HepG2 (cell line): ENCODE results near the gene TPX2. TPM values are rescaled to one million over a fixed set of nuclear protein-coding genes. Genes with fewer than 3 reads are reported as not detected.

Experiments
- BRCA1 ChIP-seq: sonication (generic); formaldehyde crosslinking; IDR thresholded peaks from 2 replicates; pipeline ENCODE4 v1.4.0; 2020; ENCODE audit warnings: missing genetic modification reagents
- CBX5 ChIP-seq: sonication (generic); formaldehyde crosslinking; IDR thresholded peaks from 2 replicates; pipeline ENCODE4 v1.4.0; 2020; ENCODE audit warnings: missing genetic modification reagents, borderline replicate concordance
- HCFC1 ChIP-seq: fragments of 150-350 bp; IDR thresholded peaks from 2 replicates; pipeline ENCODE4 v1.6.1; 2014; ENCODE audit warnings: low read depth, low read length
- IRF2 ChIP-seq: IDR thresholded peaks from 2 replicates; pipeline ENCODE4 v1.6.1; 2018; ENCODE audit warnings: missing genetic modification reagents, missing compliant biosample characterization
- ISX ChIP-seq: sonication (generic); formaldehyde crosslinking; conservative IDR thresholded peaks from 2 replicates; pipeline ENCODE4 v1.5.0; 2020; ENCODE audit warnings: missing genetic modification reagents
- ZNF547 ChIP-seq: sonication (generic); formaldehyde crosslinking; IDR thresholded peaks from 2 replicates; pipeline ENCODE4 v1.5.1; 2020; ENCODE audit warnings: mild to moderate bottlenecking, missing genetic modification reagents
- ZNF619 ChIP-seq: sonication (generic); formaldehyde crosslinking; IDR thresholded peaks from 2 replicates; pipeline ENCODE4 v1.4.0; 2020; ENCODE audit warnings: mild to moderate bottlenecking, missing genetic modification reagents
- ZNF709 ChIP-seq: sonication (generic); formaldehyde crosslinking; IDR thresholded peaks from 2 replicates; pipeline ENCODE4 v1.5.0; 2020; ENCODE audit warnings: mild to moderate bottlenecking, missing genetic modification reagents
- ZSCAN12 ChIP-seq: sonication (generic); formaldehyde crosslinking; IDR thresholded peaks from 2 replicates; pipeline ENCODE4 v1.9.0; 2021; ENCODE audit warnings: mild to moderate bottlenecking, missing genetic modification reagents
- polyA plus RNA-seq, 8 experiments: library from polyadenylated mRNA; depleted of rRNA in 3 of 8; stranded (reverse) in 7 of 8; unstranded in 1 of 8; fragments of >200 nt; fragmentation: Illumina TruSeq in 4 of 8; extraction: Trizol in 4 of 8; gene quantifications; 2 replicates each; pipeline versions ENCODE4 v1.2.1 to v1.2.3, GENCODE V29; 2011 to 2016; ENCODE audit warnings: low read depth in 4 of 8, missing spikeins in 1 of 8, mixed read lengths in 1 of 8; ENCODE audit not compliant: insufficient read depth in 1 of 8
- total RNA-seq, 5 experiments: library from RNA; depleted of rRNA; stranded (reverse); fragments of >200 nt; fragmentation: Illumina TruSeq; extraction: Trizol; gene quantifications; 2 replicates each; pipeline ENCODE4 v1.2.3, GENCODE V29; 2016; ENCODE audit warnings: low read depth in 1 of 5
- TF ChIP-seq, protein P1 (sequence below): sonication (generic); formaldehyde crosslinking; IDR thresholded peaks from 2 replicates; pipeline ENCODE4 v1.4.0; 2020; ENCODE audit warnings: missing genetic modification reagents, mild to moderate bottlenecking, borderline replicate concordance
- TF ChIP-seq, protein P2 (sequence below): sonication (generic); formaldehyde crosslinking; IDR thresholded peaks from 2 replicates; pipeline ENCODE4 v1.8.1; 2023; ENCODE audit warnings: mild to moderate bottlenecking, moderate library complexity, missing genetic modification reagents
- TF ChIP-seq, protein P3 (sequence below): sonication (generic); formaldehyde crosslinking; IDR thresholded peaks from 2 replicates; pipeline ENCODE4 v1.4.0; 2020; ENCODE audit warnings: missing genetic modification reagents, borderline replicate concordance
- TF ChIP-seq, protein P4 (sequence below): sonication (generic); formaldehyde crosslinking; IDR thresholded peaks from 2 replicates; pipeline ENCODE4 v1.4.0; 2020; ENCODE audit warnings: missing genetic modification reagents
- TF ChIP-seq, protein P5 (sequence below): sonication (generic); formaldehyde crosslinking; IDR thresholded peaks from 2 replicates; pipeline ENCODE4 v1.9.0; 2021; ENCODE audit warnings: missing genetic modification reagents, mild to moderate bottlenecking, borderline replicate concordance

Gene TPX2
- total and polyA plus RNA-seq, 2 of the 13 experiments (the other 11 are each of a cell fraction or from before 2014, with no cell fraction given) = 34.3 to 124 TPM

DNA sequence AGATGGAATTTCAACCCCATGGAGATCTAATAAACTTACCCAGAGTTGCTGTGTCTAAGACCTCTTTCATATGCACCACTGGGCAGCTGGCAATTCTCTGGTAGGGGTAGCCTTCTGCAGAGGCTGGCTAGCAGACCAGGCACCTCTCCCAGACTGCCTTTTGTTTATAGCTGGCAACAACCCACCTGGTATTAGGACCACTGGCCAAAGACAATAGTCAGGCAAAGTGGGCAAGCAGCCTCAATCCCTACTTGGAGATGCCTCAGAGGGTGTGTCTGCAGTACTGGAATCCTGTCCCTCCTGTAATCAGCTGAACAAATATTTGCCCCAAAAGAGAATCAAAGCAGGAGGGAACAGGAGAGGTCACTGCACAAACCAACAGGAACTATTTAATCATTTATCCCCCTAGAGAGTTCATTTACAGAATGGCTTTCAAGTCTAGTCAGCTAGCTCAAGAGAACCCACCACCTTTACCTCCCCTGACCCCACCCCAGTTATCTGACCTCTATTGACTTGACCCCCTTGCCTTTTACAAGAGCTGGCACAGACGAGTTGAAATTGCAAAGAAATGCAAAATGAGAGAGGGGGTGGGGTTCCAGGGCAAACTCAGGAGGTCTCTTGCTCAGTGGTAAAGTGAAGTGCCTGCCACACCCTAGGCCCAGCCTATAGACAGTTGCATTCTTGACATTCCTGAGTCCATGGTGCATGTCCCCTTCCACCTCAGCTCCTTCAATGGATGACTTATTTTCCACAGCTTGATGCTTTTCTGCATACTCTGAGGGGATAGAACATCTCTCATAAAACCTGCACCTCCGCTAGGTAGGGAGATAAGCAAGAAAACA is 19.2 kb upstream of the TPX2 start (continued):
- TF ChIP-seq, protein P1, sequence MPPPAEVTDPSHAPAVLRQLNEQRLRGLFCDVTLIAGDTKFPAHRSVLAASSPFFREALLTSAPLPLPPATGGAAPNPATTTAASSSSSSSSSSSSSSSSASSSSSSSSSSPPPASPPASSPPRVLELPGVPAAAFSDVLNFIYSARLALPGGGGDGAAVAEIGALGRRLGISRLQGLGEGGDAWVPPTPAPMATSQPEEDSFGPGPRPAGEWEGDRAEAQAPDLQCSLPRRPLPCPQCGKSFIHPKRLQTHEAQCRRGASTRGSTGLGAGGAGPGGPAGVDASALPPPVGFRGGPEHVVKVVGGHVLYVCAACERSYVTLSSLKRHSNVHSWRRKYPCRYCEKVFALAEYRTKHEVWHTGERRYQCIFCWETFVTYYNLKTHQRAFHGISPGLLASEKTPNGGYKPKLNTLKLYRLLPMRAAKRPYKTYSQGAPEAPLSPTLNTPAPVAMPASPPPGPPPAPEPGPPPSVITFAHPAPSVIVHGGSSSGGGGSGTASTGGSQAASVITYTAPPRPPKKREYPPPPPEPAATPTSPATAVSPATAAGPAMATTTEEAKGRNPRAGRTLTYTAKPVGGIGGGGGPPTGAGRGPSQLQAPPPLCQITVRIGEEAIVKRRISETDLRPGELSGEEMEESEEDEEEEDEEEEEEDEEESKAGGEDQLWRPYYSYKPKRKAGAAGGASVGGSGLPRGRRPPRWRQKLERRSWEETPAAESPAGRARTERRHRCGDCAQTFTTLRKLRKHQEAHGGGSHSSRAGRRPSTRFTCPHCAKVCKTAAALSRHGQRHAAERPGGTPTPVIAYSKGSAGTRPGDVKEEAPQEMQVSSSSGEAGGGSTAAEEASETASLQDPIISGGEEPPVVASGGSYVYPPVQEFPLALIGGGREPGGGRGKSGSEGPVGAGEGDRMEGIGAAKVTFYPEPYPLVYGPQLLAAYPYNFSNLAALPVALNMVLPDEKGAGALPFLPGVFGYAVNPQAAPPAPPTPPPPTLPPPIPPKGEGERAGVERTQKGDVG (CRISPR knock-in tag) = no peak
- TF ChIP-seq HCFC1 = no peak; the same call in 1 of the 2 replicates
- 0 out of 2 replicates have a peak, but pooled peaks have one; percentile 86 for TF ChIP-seq BRCA1 (CRISPR knock-in tag)
- peak; percentile 31; the same call in 1 of the 2 replicates for TF ChIP-seq ZNF709 (CRISPR knock-in tag)
- TF ChIP-seq ZNF619 (CRISPR knock-in tag) = no peak
- TF ChIP-seq ISX (CRISPR knock-in tag) = no peak
- TF ChIP-seq, protein P2, sequence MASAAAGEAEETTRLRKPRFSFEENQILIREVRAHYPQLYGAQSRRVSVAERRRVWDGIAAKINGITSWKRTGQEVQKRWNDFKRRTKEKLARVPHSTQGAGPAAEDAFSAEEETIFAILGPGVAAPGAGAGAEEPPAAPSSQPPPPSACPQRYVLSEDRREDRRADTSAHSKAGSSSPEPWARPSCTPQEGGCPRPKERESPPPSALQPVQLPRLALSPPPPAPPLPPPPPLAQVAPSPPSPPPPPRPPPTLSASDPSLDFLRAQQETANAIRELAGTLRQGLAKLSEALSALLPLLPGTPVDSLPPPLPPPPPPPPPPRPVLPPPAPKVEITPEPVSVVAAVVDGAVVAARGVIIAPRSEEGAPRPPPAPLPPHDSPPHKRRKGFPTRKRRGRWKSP (CRISPR knock-in tag) = peak; percentile 82; the same call in 1 of the 2 replicates
- TF ChIP-seq, protein P3, sequence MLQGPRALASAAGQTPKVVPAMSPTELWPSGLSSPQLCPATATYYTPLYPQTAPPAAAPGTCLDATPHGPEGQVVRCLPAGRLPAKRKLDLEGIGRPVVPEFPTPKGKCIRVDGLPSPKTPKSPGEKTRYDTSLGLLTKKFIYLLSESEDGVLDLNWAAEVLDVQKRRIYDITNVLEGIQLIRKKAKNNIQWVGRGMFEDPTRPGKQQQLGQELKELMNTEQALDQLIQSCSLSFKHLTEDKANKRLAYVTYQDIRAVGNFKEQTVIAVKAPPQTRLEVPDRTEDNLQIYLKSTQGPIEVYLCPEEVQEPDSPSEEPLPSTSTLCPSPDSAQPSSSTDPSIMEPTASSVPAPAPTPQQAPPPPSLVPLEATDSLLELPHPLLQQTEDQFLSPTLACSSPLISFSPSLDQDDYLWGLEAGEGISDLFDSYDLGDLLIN (CRISPR knock-in tag) = peak; percentile 77; the same call in 1 of the 2 replicates
- 0 out of 2 replicates have a peak, but pooled peaks have one; percentile 80 for TF ChIP-seq ZSCAN12 (CRISPR knock-in tag)
- peak; percentile 94 for TF ChIP-seq IRF2 (CRISPR knock-in tag)
- TF ChIP-seq ZNF547 (CRISPR knock-in tag) = peak; percentile 78
- TF ChIP-seq, protein P4, sequence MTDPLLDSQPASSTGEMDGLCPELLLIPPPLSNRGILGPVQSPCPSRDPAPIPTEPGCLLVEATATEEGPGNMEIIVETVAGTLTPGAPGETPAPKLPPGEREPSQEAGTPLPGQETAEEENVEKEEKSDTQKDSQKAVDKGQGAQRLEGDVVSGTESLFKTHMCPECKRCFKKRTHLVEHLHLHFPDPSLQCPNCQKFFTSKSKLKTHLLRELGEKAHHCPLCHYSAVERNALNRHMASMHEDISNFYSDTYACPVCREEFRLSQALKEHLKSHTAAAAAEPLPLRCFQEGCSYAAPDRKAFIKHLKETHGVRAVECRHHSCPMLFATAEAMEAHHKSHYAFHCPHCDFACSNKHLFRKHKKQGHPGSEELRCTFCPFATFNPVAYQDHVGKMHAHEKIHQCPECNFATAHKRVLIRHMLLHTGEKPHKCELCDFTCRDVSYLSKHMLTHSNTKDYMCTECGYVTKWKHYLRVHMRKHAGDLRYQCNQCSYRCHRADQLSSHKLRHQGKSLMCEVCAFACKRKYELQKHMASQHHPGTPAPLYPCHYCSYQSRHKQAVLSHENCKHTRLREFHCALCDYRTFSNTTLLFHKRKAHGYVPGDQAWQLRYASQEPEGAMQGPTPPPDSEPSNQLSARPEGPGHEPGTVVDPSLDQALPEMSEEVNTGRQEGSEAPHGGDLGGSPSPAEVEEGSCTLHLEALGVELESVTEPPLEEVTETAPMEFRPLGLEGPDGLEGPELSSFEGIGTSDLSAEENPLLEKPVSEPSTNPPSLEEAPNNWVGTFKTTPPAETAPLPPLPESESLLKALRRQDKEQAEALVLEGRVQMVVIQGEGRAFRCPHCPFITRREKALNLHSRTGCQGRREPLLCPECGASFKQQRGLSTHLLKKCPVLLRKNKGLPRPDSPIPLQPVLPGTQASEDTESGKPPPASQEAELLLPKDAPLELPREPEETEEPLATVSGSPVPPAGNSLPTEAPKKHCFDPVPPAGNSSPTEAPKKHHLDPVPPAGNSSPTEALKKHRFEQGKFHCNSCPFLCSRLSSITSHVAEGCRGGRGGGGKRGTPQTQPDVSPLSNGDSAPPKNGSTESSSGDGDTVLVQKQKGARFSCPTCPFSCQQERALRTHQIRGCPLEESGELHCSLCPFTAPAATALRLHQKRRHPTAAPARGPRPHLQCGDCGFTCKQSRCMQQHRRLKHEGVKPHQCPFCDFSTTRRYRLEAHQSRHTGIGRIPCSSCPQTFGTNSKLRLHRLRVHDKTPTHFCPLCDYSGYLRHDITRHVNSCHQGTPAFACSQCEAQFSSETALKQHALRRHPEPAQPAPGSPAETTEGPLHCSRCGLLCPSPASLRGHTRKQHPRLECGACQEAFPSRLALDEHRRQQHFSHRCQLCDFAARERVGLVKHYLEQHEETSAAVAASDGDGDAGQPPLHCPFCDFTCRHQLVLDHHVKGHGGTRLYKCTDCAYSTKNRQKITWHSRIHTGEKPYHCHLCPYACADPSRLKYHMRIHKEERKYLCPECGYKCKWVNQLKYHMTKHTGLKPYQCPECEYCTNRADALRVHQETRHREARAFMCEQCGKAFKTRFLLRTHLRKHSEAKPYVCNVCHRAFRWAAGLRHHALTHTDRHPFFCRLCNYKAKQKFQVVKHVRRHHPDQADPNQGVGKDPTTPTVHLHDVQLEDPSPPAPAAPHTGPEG = peak; percentile 33; the same call in 1 of the 2 replicates
- peak; percentile 32; the same call in 1 of the 2 replicates for TF ChIP-seq CBX5 (CRISPR knock-in tag)
- TF ChIP-seq, protein P5, sequence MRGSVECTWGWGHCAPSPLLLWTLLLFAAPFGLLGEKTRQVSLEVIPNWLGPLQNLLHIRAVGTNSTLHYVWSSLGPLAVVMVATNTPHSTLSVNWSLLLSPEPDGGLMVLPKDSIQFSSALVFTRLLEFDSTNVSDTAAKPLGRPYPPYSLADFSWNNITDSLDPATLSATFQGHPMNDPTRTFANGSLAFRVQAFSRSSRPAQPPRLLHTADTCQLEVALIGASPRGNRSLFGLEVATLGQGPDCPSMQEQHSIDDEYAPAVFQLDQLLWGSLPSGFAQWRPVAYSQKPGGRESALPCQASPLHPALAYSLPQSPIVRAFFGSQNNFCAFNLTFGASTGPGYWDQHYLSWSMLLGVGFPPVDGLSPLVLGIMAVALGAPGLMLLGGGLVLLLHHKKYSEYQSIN (CRISPR knock-in tag) = no peak
